H1 (cell line): ENCODE measurements around the gene VIPR2. TPM values are rescaled to one million over a fixed set of nuclear protein-coding genes. Genes with fewer than 3 reads are reported as not detected.

Experiments used
- CTCF ChIA-PET: fragments of 300-600 bp; sonication (Branson Sonifier 250); formaldehyde crosslinking; loops from one replicate; lab custom pipeline; 2021; ENCODE audit not compliant: partially characterized antibody; lab: Charles Lee
- POLR2A ChIA-PET: fragments of 300-600 bp; sonication (Branson Sonifier 250); formaldehyde crosslinking; loops from one replicate; lab custom pipeline; 2021; ENCODE audit warnings: inconsistent platforms; ENCODE audit not compliant: partially characterized antibody; lab: Charles Lee
- DNase-seq, 2 experiments: peaks; one replicate each; pipeline versions ENCODE4 v3.0.0 to v3.0.0-alpha.2; 2010 to 2022; ENCODE audit warnings: low spot score in 2 of 2, low read depth in 1 of 2, mixed read lengths in 1 of 2
- FAIRE-seq: peaks from 2 replicates; lab custom pipeline; 2011; peaks lifted over from hg19 to GRCh38; lab: Jason Lieb, UNC
- H2AFZ ChIP-seq: 2 replicates; pipeline ENCODE4 v1.8.1; 2012; ENCODE audit warnings: low read length, inconsistent platforms
- H2AK5ac ChIP-seq: 2 replicates; pipeline ENCODE4 v1.6.1; 2013; ENCODE audit warnings: low read depth, low read length
- H2BK120ac ChIP-seq: replicated peaks from 2 replicates; pipeline ENCODE3; 2013; ENCODE audit warnings: low read depth, low read length, inconsistent platforms
- H2BK12ac ChIP-seq: 2 replicates; pipeline ENCODE4 v1.6.1; 2013; ENCODE audit warnings: low read depth, low read length
- H2BK15ac ChIP-seq: 2 replicates; pipeline ENCODE4 v1.6.1; 2013; ENCODE audit warnings: low read length
- H2BK20ac ChIP-seq: 2 replicates; pipeline ENCODE4 v1.6.1; 2013; ENCODE audit warnings: low read length
- H2BK5ac ChIP-seq: 2 replicates; pipeline ENCODE4 v1.6.1; 2013; ENCODE audit warnings: low read depth, low read length
- H3K14ac ChIP-seq: 2 replicates; pipeline ENCODE4 v1.6.1; 2013; ENCODE audit warnings: inconsistent platforms; ENCODE audit not compliant: insufficient read length
- H3K18ac ChIP-seq: 2 replicates; pipeline ENCODE4 v1.6.1; 2013; ENCODE audit warnings: low read length; ENCODE audit errors: extremely low read depth
- H3K23ac ChIP-seq: 2 replicates; pipeline ENCODE4 v1.6.1; 2013; ENCODE audit warnings: inconsistent platforms; ENCODE audit not compliant: insufficient read length
- H3K23me2 ChIP-seq: 2 replicates; pipeline ENCODE4 v1.6.1; 2013; ENCODE audit warnings: low read depth, low read length
- H3K27ac ChIP-seq: 2 replicates; pipeline ENCODE4 v1.6.1; 2011; ENCODE audit warnings: low read depth, low read length, inconsistent platforms
- H3K27me3 ChIP-seq, 4 experiments: replicated peaks in 1 of 4; 1 replicate in 1 of 4; 2 replicates in 3 of 4; pipeline versions ENCODE4 v1.6.1 to v1.8.1; 2011 to 2013; ENCODE audit warnings: low read length in 3 of 4, mild to moderate bottlenecking in 3 of 4, inconsistent platforms in 2 of 4, mixed read lengths in 2 of 4, moderate library complexity in 1 of 4; ENCODE audit not compliant: control insufficient read depth in 3 of 4, insufficient read depth in 3 of 4; ENCODE audit errors: extremely low read depth in 1 of 4
- H3K36me3 ChIP-seq, 4 experiments: 2 replicates each; pipeline versions ENCODE4 v1.6.1 to v1.8.1; 2011 to 2013; ENCODE audit warnings: mild to moderate bottlenecking in 4 of 4, low read length in 3 of 4, moderate library complexity in 2 of 4, control low read depth in 1 of 4, inconsistent platforms in 1 of 4; ENCODE audit not compliant: insufficient read depth in 4 of 4, control insufficient read depth in 2 of 4
- H3K4ac ChIP-seq: replicated peaks from 2 replicates; pipeline ENCODE3; 2013; ENCODE audit warnings: low read length, low read depth, mixed read lengths, inconsistent platforms; ENCODE audit not compliant: insufficient read length
- H3K4me1 ChIP-seq, 4 experiments: replicated peaks in 1 of 4; 1 replicate in 1 of 4; 2 replicates in 3 of 4; pipeline versions ENCODE4 v1.6.1 to v1.8.1; 2011 to 2013; ENCODE audit warnings: low read length in 3 of 4, inconsistent platforms in 2 of 4, mixed read lengths in 1 of 4; ENCODE audit not compliant: insufficient read depth in 4 of 4, control insufficient read depth in 3 of 4
- H3K4me2 ChIP-seq, 2 experiments: 2 replicates each; pipeline versions ENCODE4 v1.6.1 to v1.8.1; 2011 to 2013; ENCODE audit warnings: low read depth in 2 of 2, low read length in 2 of 2, control low read depth in 1 of 2, inconsistent platforms in 1 of 2, mild to moderate bottlenecking in 1 of 2; ENCODE audit not compliant: insufficient read depth in 1 of 2
- H3K4me3 ChIP-seq, 4 experiments: fragments of 200-600, 300-600 bp in 1 of 4; sonication (generic), shearing (Covaris generic), sonication (Bioruptor Twin) in 1 of 4; 2 replicates each; pipeline versions ENCODE4 v1.5.1 to v1.8.1; 2011 to 2016; ENCODE audit warnings: low read length in 4 of 4, low read depth in 3 of 4, control low read depth in 2 of 4, inconsistent platforms in 2 of 4, mild to moderate bottlenecking in 2 of 4, mixed read lengths in 1 of 4, moderate library complexity in 1 of 4; ENCODE audit not compliant: insufficient read depth in 2 of 4; ENCODE audit errors: extremely low read depth in 1 of 4
- H3K56ac ChIP-seq: replicated peaks from 2 replicates; pipeline ENCODE3; 2013; ENCODE audit warnings: low read depth, mild to moderate bottlenecking, mixed read lengths, low read length, inconsistent platforms; ENCODE audit not compliant: insufficient read length
- H3K79me1 ChIP-seq: 2 replicates; pipeline ENCODE4 v1.6.1; 2013; ENCODE audit warnings: low read depth, low read length, control low read depth
- H3K79me2 ChIP-seq, 2 experiments: 2 replicates each; pipeline versions ENCODE4 v1.6.1 to v1.8.1; 2012 to 2013; ENCODE audit warnings: low read length in 2 of 2, mild to moderate bottlenecking in 2 of 2, inconsistent platforms in 1 of 2; ENCODE audit not compliant: insufficient read depth in 2 of 2, control insufficient read depth in 1 of 2
- H3K9ac ChIP-seq, 4 experiments: replicated peaks in 1 of 4; 1 replicate in 1 of 4; 2 replicates in 3 of 4; pipeline versions ENCODE4 v1.6.1 to v1.8.1; 2011 to 2013; ENCODE audit warnings: low read depth in 3 of 4, low read length in 3 of 4, control low read depth in 2 of 4, mild to moderate bottlenecking in 2 of 4, moderate library complexity in 2 of 4, inconsistent platforms in 1 of 4; ENCODE audit errors: extremely low read depth in 1 of 4
- H3K9me3 ChIP-seq, 2 experiments: 2 replicates each; pipeline versions ENCODE4 v1.6.1 to v1.8.1; 2012 to 2013; ENCODE audit warnings: mild to moderate bottlenecking in 2 of 2, moderate library complexity in 2 of 2, control low read depth in 1 of 2, inconsistent platforms in 1 of 2, low read depth in 1 of 2, low read length in 1 of 2, mixed read lengths in 1 of 2; ENCODE audit not compliant: insufficient read depth in 2 of 2
- H4K20me1 ChIP-seq, 2 experiments: replicated peaks in 1 of 2; 2 replicates each; pipeline versions ENCODE3 to v1.8.1; 2011 to 2013; ENCODE audit warnings: inconsistent platforms in 2 of 2, low read length in 2 of 2, mild to moderate bottlenecking in 1 of 2; ENCODE audit not compliant: insufficient read depth in 2 of 2, control insufficient read depth in 1 of 2
- H4K5ac ChIP-seq: 2 replicates; pipeline ENCODE4 v1.6.1; 2013; ENCODE audit warnings: low read length, low read depth, mixed read lengths, inconsistent platforms; ENCODE audit not compliant: insufficient read length
- H4K8ac ChIP-seq: 2 replicates; pipeline ENCODE4 v1.8.0; 2013; ENCODE audit warnings: mild to moderate bottlenecking, moderate library complexity, low read length, inconsistent platforms; ENCODE audit not compliant: insufficient read depth; ENCODE audit errors: extremely low read depth
- H4K91ac ChIP-seq: replicated peaks from 2 replicates; pipeline ENCODE3; 2013; ENCODE audit warnings: low read length, mixed read lengths, inconsistent platforms; ENCODE audit not compliant: insufficient read length
- BACH1 ChIP-seq: IDR thresholded peaks from 2 replicates; pipeline ENCODE4 v1.6.1; 2012; ENCODE audit warnings: low read length, improper control_type of control experiment
- CHD2 ChIP-seq: IDR thresholded peaks from 2 replicates; pipeline ENCODE4 v1.6.1; 2012; ENCODE audit warnings: low read length, improper control_type of control experiment
- EP300 ChIP-seq, 2 experiments: IDR thresholded peaks; 1 replicate in 1 of 2; 2 replicates in 1 of 2; pipeline ENCODE4 v1.6.1; 2011 to 2012; ENCODE audit warnings: low read depth in 2 of 2, low read length in 2 of 2, mild to moderate bottlenecking in 2 of 2, borderline replicate concordance in 1 of 2, inconsistent platforms in 1 of 2, moderate library complexity in 1 of 2
- POU5F1 ChIP-seq: IDR thresholded peaks from 2 replicates; pipeline ENCODE4 v1.6.1; 2011; ENCODE audit warnings: low read depth, mild to moderate bottlenecking, low read length, moderate library complexity
- WGBS, 2 experiments: shearing (Covaris generic) in 1 of 2; methylation state at CpG; one replicate each; pipeline versions ENCODE4 v1.1.6 to v1.1.7; 2013 to 2015; ENCODE audit warnings: low lambda C conversion rate in 2 of 2, mixed read lengths in 2 of 2, inconsistent platforms in 1 of 2, low coverage in 1 of 2, missing lambda C conversion rate in 1 of 2; ENCODE audit not compliant: insufficient replicate concordance in 2 of 2, insufficient coverage in 1 of 2, insufficient read length in 1 of 2; ENCODE audit errors: extremely low coverage in 1 of 2, missing lambda C conversion rate in 1 of 2; 5-methylcytosine and 5-hydroxymethylcytosine counted together
- polyA plus RNA-seq, 7 experiments: library from polyadenylated mRNA; depleted of rRNA in 3 of 7; stranded (reverse) in 5 of 7; unstranded in 2 of 7; fragments of >200 nt in 5 of 7; fragments of 200-250 nt in 2 of 7; gene quantifications; 1 replicate in 5 of 7; 2 replicates in 1 of 7; 4 replicates in 1 of 7; pipeline versions ENCODE4 v1.2.1 to v1.2.3, GENCODE V29; 2011 to 2013; ENCODE audit warnings: missing spikeins in 2 of 7, mixed read lengths in 2 of 7
- total RNA-seq: library from RNA; stranded (reverse); fragmentation: NEBNext Ultra II Directional; extraction: Animal tissue kit (Norgen Biotek cat#: 25700); gene quantifications from 2 replicates; pipeline ENCODE4 v1.2.1, GENCODE V29; 2021

The VIPR2 gene
- total and polyA plus RNA-seq, 2 of the 8 experiments (the other 6 are each of a cell fraction or from before 2014, with no cell fraction given): 2.4 to 6.3 TPM

GRCh38 chr7:159109653-159110035 is 35.0 kb downstream of the VIPR2 start:
- CTCF ChIA-PET: interaction anchor here (1.1 to 1.4 kb wide), 2 partner anchors 29 to 133 kb away, joined by 3 to 5 read pairs; no protein-coding TSS in a partner anchor
- TF ChIP-seq CHD2 (no peak), BACH1 (no peak), EP300 (IDR thresholded peaks at IDR 0.05; ENCODE audit: borderline replicate concordance in 1 of 2, low read depth in 2 of 2, low read length in 2 of 2) (no peak), POU5F1 (no peak)

More at GRCh38 chr7:159109653-159110035, 35.0 kb downstream of the VIPR2 start:
- H2BK5ac ChIP-seq: no peak overlapping the region
- H4K91ac ChIP-seq: no peak overlapping the region
- H3K27me3 ChIP-seq: no peaks in the 10 kb centered on the region
- POLR2A ChIA-PET: no interaction called here
- DNase-seq (no peak), FAIRE-seq (no peak)
- no peak overlapping the region for H3K18ac ChIP-seq
- H3K9ac ChIP-seq: no peak overlapping the region
- no peak overlapping the region for H3K27ac ChIP-seq
- H3K4ac ChIP-seq: no peak overlapping the region
- H2BK20ac ChIP-seq: no peak overlapping the region
- no peak overlapping the region for H2BK15ac ChIP-seq
- H3K79me2 ChIP-seq: no peaks in the 10 kb centered on the region
- peaks cover 4 to 18% (median 11%) of the 10 kb centered on the region in 4 experiments for H3K4me1 ChIP-seq
- H3K36me3 ChIP-seq: peaks cover 0 to 3% (median 0%) of the 10 kb centered on the region in 4 experiments; a peak in 2 of 8 replicates
- H4K5ac ChIP-seq: no peak overlapping the region
- H3K56ac ChIP-seq: no peak overlapping the region
- H2AK5ac ChIP-seq: no peak overlapping the region
- no peak overlapping the region for H3K4me3 ChIP-seq
- H3K23me2 ChIP-seq: no peaks in the 10 kb centered on the region
- no peak overlapping the region for H3K23ac ChIP-seq
- no peak overlapping the region for H2BK12ac ChIP-seq
- no peaks in the 10 kb centered on the region for H3K9me3 ChIP-seq
- 87% methylated on average over 10 of the region's 10 CpGs; no CpG with 5 or more reads in 1 of the 2 experiments for WGBS, 2 experiments
- no peak overlapping the region for H2AFZ ChIP-seq
- no peak overlapping the region for H3K4me2 ChIP-seq
- no peak overlapping the region for H3K14ac ChIP-seq
- no peak overlapping the region for H2BK120ac ChIP-seq
- no peaks in the 10 kb centered on the region for H4K20me1 ChIP-seq
- H4K8ac ChIP-seq: no peak overlapping the region
- no peaks in the 10 kb centered on the region for H3K79me1 ChIP-seq
